22Rv1 (cell line): Measurements from ENCODE around the gene ABI3BP.

Source experiments
- ZFX ChIP-seq: fragments of 450-650 bp; IDR thresholded peaks from 2 replicates; pipeline ENCODE4 v1.6.1; 2017; ENCODE audit warnings: antibody characterized with exemption, borderline replicate concordance
- TF ChIP-seq, protein P1 (sequence below): fragments of 450-650 bp; IDR thresholded peaks from 2 replicates; pipeline ENCODE4 v1.5.1; 2017; ENCODE audit warnings: mild to moderate bottlenecking

- TF ChIP-seq, protein P1, sequence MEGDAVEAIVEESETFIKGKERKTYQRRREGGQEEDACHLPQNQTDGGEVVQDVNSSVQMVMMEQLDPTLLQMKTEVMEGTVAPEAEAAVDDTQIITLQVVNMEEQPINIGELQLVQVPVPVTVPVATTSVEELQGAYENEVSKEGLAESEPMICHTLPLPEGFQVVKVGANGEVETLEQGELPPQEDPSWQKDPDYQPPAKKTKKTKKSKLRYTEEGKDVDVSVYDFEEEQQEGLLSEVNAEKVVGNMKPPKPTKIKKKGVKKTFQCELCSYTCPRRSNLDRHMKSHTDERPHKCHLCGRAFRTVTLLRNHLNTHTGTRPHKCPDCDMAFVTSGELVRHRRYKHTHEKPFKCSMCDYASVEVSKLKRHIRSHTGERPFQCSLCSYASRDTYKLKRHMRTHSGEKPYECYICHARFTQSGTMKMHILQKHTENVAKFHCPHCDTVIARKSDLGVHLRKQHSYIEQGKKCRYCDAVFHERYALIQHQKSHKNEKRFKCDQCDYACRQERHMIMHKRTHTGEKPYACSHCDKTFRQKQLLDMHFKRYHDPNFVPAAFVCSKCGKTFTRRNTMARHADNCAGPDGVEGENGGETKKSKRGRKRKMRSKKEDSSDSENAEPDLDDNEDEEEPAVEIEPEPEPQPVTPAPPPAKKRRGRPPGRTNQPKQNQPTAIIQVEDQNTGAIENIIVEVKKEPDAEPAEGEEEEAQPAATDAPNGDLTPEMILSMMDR, result no peak
- no peak for TF ChIP-seq ZFX
Measured at GRCh38 chr3:100936931-100937330, 56.3 kb downstream of the ABI3BP start.
